ENCODE data around the gene TRPM7. TPM values are rescaled to one million over a fixed set of nuclear protein-coding genes. Genes with fewer than 3 reads are reported as not detected.

Gene TRPM7
- total and polyA plus RNA-seq, 2 of the 13 experiments (the other 11 are each of a cell fraction or from before 2014, with no cell fraction given), result 11.0 to 36.0 TPM

DNA sequence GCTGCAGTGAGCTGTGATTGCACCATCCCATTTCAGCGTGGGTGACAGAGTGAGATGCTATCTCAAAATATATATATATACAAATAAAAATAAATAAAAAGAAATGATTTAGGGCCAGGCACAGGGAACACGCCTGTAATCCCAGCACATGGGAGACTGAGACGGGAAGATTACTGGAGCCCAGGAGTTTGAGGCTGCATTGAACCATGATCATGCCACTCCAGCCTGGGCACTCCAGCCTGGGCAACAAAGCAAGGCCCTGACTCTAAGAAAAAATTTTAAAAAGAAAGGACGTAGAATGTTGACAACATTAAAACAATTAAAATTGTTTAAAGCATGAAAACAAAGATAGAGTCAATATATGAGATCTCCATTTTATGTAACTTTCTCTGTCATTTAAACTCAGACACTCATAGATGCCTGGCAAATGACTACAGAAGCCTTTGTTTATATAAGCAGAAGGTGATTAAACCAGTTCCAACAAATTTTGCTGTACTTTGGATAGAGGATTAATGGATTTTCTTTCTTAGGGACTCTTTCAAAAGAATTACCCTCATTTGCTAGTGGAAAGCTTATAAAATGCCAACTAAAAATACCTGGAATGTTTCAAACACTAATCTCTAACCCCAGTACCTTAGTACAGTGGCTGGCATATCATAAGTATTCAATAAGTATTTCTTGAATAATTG, 10.7 kb upstream of the TRPM7 start:
- ChIA-PET CTCF (ENCODE audit: low intra/inter-chr PET ratio, low total read pairs) (no interaction called here), POLR2A (no interaction called here)
- Histone ChIP-seq H3K27me3 (ENCODE audit: control insufficient read depth in 1 of 2, insufficient read depth in 2 of 2, low read length in 2 of 2) (no peaks in the 10 kb centered on the region), H3K4me1 (ENCODE audit: insufficient read depth, low read length) (no peaks in the 10 kb centered on the region), H3K79me2 (ENCODE audit: insufficient read depth, low read length) (no peaks in the 10 kb centered on the region), H3K9ac (ENCODE audit: insufficient read depth, low read depth, low read length) (no peak overlapping the region), H3K27ac (ENCODE audit: extremely low read length, insufficient read depth, low read length) (no peak overlapping the region), H3K4me2 (ENCODE audit: low read depth, low read length) (no peak overlapping the region), H2AFZ (ENCODE audit: low read length) (no peak overlapping the region), H4K20me1 (ENCODE audit: insufficient read depth, low read length) (no peaks in the 10 kb centered on the region), H3K4me3 (replicated peaks in 1 of 3; ENCODE audit: insufficient read depth in 1 of 3, low read depth in 2 of 3, low read length in 3 of 3) (no peak overlapping the region), H3K9me3 (ENCODE audit: low read length) (no peaks in the 10 kb centered on the region), H3K36me3 (replicated peaks in 1 of 2; ENCODE audit: control insufficient read depth in 1 of 2, insufficient read depth in 2 of 2, low read length in 2 of 2) (no peaks in the 10 kb centered on the region)
- TF ChIP-seq, protein P1, sequence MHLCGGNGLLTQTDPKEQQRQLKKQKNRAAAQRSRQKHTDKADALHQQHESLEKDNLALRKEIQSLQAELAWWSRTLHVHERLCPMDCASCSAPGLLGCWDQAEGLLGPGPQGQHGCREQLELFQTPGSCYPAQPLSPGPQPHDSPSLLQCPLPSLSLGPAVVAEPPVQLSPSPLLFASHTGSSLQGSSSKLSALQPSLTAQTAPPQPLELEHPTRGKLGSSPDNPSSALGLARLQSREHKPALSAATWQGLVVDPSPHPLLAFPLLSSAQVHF (CRISPR knock-in tag; IDR thresholded peaks at IDR 0.05), result no peak
- TF ChIP-seq HOXA7 (CRISPR knock-in tag; IDR thresholded peaks at IDR 0.05) (no peak), ARHGAP35 (CRISPR knock-in tag; IDR thresholded peaks at IDR 0.05; ENCODE audit: borderline replicate concordance) (no peak), ZNF841 (CRISPR knock-in tag; IDR thresholded peaks at IDR 0.05; ENCODE audit: borderline replicate concordance) (no peak), BHLHE40 (IDR thresholded peaks at IDR 0.05; ENCODE audit: low read length) (no peak), AKAP8 (CRISPR knock-in tag; IDR thresholded peaks at IDR 0.05) (no peak), HDAC1 (CRISPR knock-in tag; IDR thresholded peaks at IDR 0.05) (no peak), ZNF496 (CRISPR knock-in tag; IDR thresholded peaks at IDR 0.05; ENCODE audit: insufficient replicate concordance) (no peak), RXRB (CRISPR knock-in tag; IDR thresholded peaks at IDR 0.05; ENCODE audit: borderline replicate concordance) (no peak), ADNP (CRISPR knock-in tag; IDR thresholded peaks at IDR 0.05) (no peak), ZNF749 (CRISPR knock-in tag; IDR thresholded peaks at IDR 0.05; ENCODE audit: borderline replicate concordance) (no peak), JDP2 (CRISPR knock-in tag; IDR thresholded peaks at IDR 0.05; ENCODE audit: borderline replicate concordance) (no peak), RXRA (CRISPR knock-in tag; IDR thresholded peaks at IDR 0.05) (no peak), GTF2F1 (IDR thresholded peaks at IDR 0.05; ENCODE audit: low read length) (no peak), EEA1 (CRISPR knock-in tag; IDR thresholded peaks at IDR 0.05; ENCODE audit: borderline replicate concordance) (no peak), ZNF567 (CRISPR knock-in tag; IDR thresholded peaks at IDR 0.05; ENCODE audit: borderline replicate concordance) (no peak), ZNF230 (CRISPR knock-in tag; IDR thresholded peaks at IDR 0.05) (no peak), ZKSCAN5 (CRISPR knock-in tag; IDR thresholded peaks at IDR 0.05) (no peak)
- TF ChIP-seq, protein P2, sequence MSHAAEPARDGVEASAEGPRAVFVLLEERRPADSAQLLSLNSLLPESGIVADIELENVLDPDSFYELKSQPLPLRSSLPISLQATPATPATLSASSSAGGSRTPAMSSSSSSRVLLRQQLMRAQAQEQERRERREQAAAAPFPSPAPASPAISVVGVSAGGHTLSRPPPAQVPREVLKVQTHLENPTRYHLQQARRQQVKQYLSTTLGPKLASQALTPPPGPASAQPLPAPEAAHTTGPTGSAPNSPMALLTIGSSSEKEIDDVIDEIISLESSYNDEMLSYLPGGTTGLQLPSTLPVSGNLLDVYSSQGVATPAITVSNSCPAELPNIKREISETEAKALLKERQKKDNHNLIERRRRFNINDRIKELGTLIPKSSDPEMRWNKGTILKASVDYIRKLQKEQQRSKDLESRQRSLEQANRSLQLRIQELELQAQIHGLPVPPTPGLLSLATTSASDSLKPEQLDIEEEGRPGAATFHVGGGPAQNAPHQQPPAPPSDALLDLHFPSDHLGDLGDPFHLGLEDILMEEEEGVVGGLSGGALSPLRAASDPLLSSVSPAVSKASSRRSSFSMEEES (CRISPR knock-in tag; IDR thresholded peaks at IDR 0.05), result no peak
- TF ChIP-seq, protein P3, sequence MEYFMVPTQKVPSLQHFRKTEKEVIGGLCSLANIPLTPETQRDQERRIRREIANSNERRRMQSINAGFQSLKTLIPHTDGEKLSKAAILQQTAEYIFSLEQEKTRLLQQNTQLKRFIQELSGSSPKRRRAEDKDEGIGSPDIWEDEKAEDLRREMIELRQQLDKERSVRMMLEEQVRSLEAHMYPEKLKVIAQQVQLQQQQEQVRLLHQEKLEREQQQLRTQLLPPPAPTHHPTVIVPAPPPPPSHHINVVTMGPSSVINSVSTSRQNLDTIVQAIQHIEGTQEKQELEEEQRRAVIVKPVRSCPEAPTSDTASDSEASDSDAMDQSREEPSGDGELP (IDR thresholded peaks at IDR 0.05; ENCODE audit: borderline replicate concordance, low read depth), result no peak
- ATAC-seq, result no peak; the same call in 1 of the 3 replicates
- FAIRE-seq, result no peak
- intact Hi-C loops (cut with micrococcal nuclease; ENCODE audit: unreplicated experiment) (no loop called here), in situ Hi-C loops (cut with HindIII; ENCODE audit: extremely low pct_ligation_motif_present, low pct_unique_long_range_greater_than_20kb) (no loop called here)
- DNase-seq (ENCODE audit: low spot score), result no peak
- BruUV-seq (replicated peaks), result no TSS peak
- 91% methylated on average over 4 of the region's 4 CpGs for WGBS (ENCODE audit: low lambda C conversion rate)
